Kidney epithelial cell (primary cell): ENCODE results near the gene RBM6. TPM values are rescaled to one million over a fixed set of nuclear protein-coding genes. Genes with fewer than 3 reads are reported as not detected.
"Not testable (repeated sequence)": the region's sequence is repeated elsewhere in the genome, so short reads cannot be mapped to it uniquely, and the experiment has no call there.

Source experiments
- DNase-seq: peaks from one replicate; pipeline ENCODE4 v3.0.0-alpha.2; 2010; ENCODE audit warnings: low read depth
- H3K27me3 ChIP-seq: 2 replicates; pipeline ENCODE4 v1.6.0; 2011; ENCODE audit warnings: low read length; ENCODE audit not compliant: control insufficient read depth, insufficient read depth
- H3K36me3 ChIP-seq: 2 replicates; pipeline ENCODE4 v1.5.1; 2011; ENCODE audit warnings: low read length; ENCODE audit not compliant: control insufficient read depth, insufficient read depth
- H3K4me3 ChIP-seq: 2 replicates; pipeline ENCODE4 v1.5.1; 2011; ENCODE audit warnings: low read depth, mild to moderate bottlenecking, control low read depth, low read length
- CTCF ChIP-seq: IDR thresholded peaks from 2 replicates; pipeline ENCODE4 v1.5.1; 2011; ENCODE audit warnings: mild to moderate bottlenecking, moderate library complexity, low read length, control low read depth, inconsistent platforms; ENCODE audit not compliant: insufficient read depth, poor library complexity, severe bottlenecking
- total RNA-seq: library from RNA; depleted of rRNA; stranded (reverse); fragments of >200 nt; gene quantifications from 2 replicates; pipeline ENCODE4 v1.2.3, GENCODE V29; 2015

RBM6 gene
- total RNA-seq, 1 donor from 2014 or later, result 41.5 TPM

GRCh38 chr3:50028346-50028745 lies 88.4 kb downstream of the RBM6 start:
- H3K4me3 ChIP-seq, result no peak overlapping the region
- H3K36me3 ChIP-seq, result no peaks in the 10 kb centered on the region
- TF ChIP-seq CTCF, result no peak

GRCh38 chr3:50031201-50031600 lies 91.3 kb downstream of the RBM6 start:
- not testable (repeated sequence) for DNase-seq, H3K4me3 ChIP-seq, H3K27me3 ChIP-seq, H3K36me3 ChIP-seq

More at GRCh38 chr3:50028346-50028745, 88.4 kb downstream of the RBM6 start:
- H3K27me3 ChIP-seq, result no peaks in the 10 kb centered on the region
- peak; percentile 35 for DNase-seq

- no peak for TF ChIP-seq CTCF
- Histone ChIP-seq H3K4me3 (no peak overlapping the region), H3K36me3 (no peaks in the 10 kb centered on the region), H3K27me3 (no peaks in the 10 kb centered on the region)
- DNase-seq, result no peak
These were observed 105.0 kb downstream of the RBM6 start for GRCh38 chr3:50044976-50045375.

GRCh38 chr3:50047426-50047825 lies 107.5 kb downstream of the RBM6 start:
- Histone ChIP-seq H3K4me3 (no peak overlapping the region), H3K27me3 (no peaks in the 10 kb centered on the region), H3K36me3 (no peaks in the 10 kb centered on the region)
- no peak for TF ChIP-seq CTCF
- DNase-seq, result no peak

- TF ChIP-seq CTCF, result no peak
- Histone ChIP-seq H3K36me3 (no peaks in the 10 kb centered on the region), H3K27me3 (no peaks in the 10 kb centered on the region), H3K4me3 (no peak overlapping the region)
- no peak for DNase-seq
These were observed 110.4 kb downstream of the RBM6 start for GRCh38 chr3:50050361-50050760.

- Histone ChIP-seq H3K36me3 (peaks cover 6% of the 10 kb centered on the region), H3K27me3 (no peaks in the 10 kb centered on the region), H3K4me3 (no peak overlapping the region)
- TF ChIP-seq CTCF, result no peak
- no peak for DNase-seq
These were observed 117.8 kb downstream of the RBM6 start for GRCh38 chr3:50057756-50058155.
